VCaP (cell line): ENCODE data around the gene BBLN.

Experiments
- H3K27ac ChIP-seq: fragments of 450-650 bp; 2 replicates; pipeline ENCODE4 v1.5.1; 2017
- CTCF ChIP-seq: fragments of 450-650 bp; conservative IDR thresholded peaks from 2 replicates; pipeline ENCODE4 v1.5.1; 2017; ENCODE audit warnings: mild to moderate bottlenecking, moderate library complexity

The BBLN gene

GRCh38 chr9:128138001-128138400 lies 22.1 kb upstream of the BBLN start:
- TF ChIP-seq CTCF: no peak
- no peak overlapping the region for H3K27ac ChIP-seq

GRCh38 chr9:128139621-128140020 lies 20.4 kb upstream of the BBLN start:
- no peak for TF ChIP-seq CTCF
- no peak overlapping the region for H3K27ac ChIP-seq

GRCh38 chr9:128141604-128142003 lies 18.5 kb upstream of the BBLN start:
- TF ChIP-seq CTCF: no peak

GRCh38 chr9:128142061-128142460 lies 18.0 kb upstream of the BBLN start:
- TF ChIP-seq CTCF: no peak
- no peak overlapping the region for H3K27ac ChIP-seq

More at GRCh38 chr9:128141604-128142003, 18.5 kb upstream of the BBLN start:
- H3K27ac ChIP-seq: no peak overlapping the region

GRCh38 chr9:128142596-128142995 lies 17.5 kb upstream of the BBLN start:
- H3K27ac ChIP-seq: no peak overlapping the region
- TF ChIP-seq CTCF: no peak

- no peak for TF ChIP-seq CTCF
- H3K27ac ChIP-seq: no peak overlapping the region
Measured at GRCh38 chr9:128143525-128144238, 16.4 kb upstream of the BBLN start.

GRCh38 chr9:128144239-128145181 lies 15.6 kb upstream of the BBLN start:
- no peak overlapping the region for H3K27ac ChIP-seq
- no peak for TF ChIP-seq CTCF
